Measurements from ENCODE around the gene POLR2E. TPM values are rescaled to one million over a fixed set of nuclear protein-coding genes. Genes with fewer than 3 reads are reported as not detected.

Gene POLR2E
- total and polyA plus RNA-seq, 2 of the 13 experiments (the other 11 are each of a cell fraction or from before 2014, with no cell fraction given) = 140 to 272 TPM

DNA sequence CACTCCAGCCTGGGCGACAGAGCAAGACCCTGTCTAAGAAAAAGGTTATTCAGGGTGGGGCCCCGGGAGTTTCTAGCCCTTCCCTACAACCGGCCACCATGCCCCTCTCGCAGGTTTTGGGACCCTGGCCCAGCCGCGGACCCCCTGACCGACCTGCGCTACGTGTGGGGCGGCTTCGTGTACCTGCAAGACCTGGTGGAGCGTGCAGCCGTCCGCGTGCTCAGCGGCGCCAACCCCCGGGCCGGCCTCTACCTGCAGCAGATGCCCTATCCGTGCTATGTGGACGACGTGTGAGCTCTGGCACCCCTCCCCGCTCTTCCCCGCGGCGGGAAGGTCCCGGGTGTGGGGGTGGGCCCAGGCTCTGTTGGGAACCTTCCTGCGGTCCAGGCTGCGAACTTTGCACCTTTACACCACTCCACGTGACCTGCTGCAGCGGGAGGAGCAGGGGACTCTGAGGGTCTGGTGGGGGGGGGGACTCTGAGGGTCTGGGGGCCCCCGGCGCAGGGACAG lies 49.0 kb downstream of the POLR2E start (continued):
- TF ChIP-seq, protein P1, sequence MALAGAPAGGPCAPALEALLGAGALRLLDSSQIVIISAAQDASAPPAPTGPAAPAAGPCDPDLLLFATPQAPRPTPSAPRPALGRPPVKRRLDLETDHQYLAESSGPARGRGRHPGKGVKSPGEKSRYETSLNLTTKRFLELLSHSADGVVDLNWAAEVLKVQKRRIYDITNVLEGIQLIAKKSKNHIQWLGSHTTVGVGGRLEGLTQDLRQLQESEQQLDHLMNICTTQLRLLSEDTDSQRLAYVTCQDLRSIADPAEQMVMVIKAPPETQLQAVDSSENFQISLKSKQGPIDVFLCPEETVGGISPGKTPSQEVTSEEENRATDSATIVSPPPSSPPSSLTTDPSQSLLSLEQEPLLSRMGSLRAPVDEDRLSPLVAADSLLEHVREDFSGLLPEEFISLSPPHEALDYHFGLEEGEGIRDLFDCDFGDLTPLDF (CRISPR knock-in tag; IDR thresholded peaks at IDR 0.05) = 0 out of 2 replicates have a peak, but pooled peaks have one; percentile 23
- TF ChIP-seq, protein P2, sequence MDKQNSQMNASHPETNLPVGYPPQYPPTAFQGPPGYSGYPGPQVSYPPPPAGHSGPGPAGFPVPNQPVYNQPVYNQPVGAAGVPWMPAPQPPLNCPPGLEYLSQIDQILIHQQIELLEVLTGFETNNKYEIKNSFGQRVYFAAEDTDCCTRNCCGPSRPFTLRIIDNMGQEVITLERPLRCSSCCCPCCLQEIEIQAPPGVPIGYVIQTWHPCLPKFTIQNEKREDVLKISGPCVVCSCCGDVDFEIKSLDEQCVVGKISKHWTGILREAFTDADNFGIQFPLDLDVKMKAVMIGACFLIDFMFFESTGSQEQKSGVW (CRISPR knock-in tag; IDR thresholded peaks at IDR 0.05; ENCODE audit: borderline replicate concordance) = no peak
- TF ChIP-seq MATR3 (CRISPR knock-in tag; IDR thresholded peaks at IDR 0.05) (no peak), ZNF30 (CRISPR knock-in tag; IDR thresholded peaks at IDR 0.05) (no peak), PPARG (CRISPR knock-in tag; conservative IDR thresholded peaks at IDR 0.05) (no peak), NFRKB (IDR thresholded peaks at IDR 0.05) (no peak), SP5 (CRISPR knock-in tag; IDR thresholded peaks at IDR 0.05; ENCODE audit: borderline replicate concordance, low read depth) (peak; percentile 50; the same call in 1 of the 2 replicates), FOXC1 (CRISPR knock-in tag; IDR thresholded peaks at IDR 0.05; ENCODE audit: borderline replicate concordance) (no peak), PTBP1 (IDR thresholded peaks at IDR 0.05; ENCODE audit: low read depth, low read length, poor library complexity, severe bottlenecking) (no peak), ZFP36 (IDR thresholded peaks at IDR 0.05; ENCODE audit: borderline replicate concordance, low read depth, low read length, partially characterized antibody) (no peak), CCDC6 (CRISPR knock-in tag; IDR thresholded peaks at IDR 0.05) (no peak)
- TF ChIP-seq, protein P3, sequence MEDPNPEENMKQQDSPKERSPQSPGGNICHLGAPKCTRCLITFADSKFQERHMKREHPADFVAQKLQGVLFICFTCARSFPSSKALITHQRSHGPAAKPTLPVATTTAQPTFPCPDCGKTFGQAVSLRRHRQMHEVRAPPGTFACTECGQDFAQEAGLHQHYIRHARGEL (CRISPR knock-in tag; IDR thresholded peaks at IDR 0.05) = no peak
- TF ChIP-seq, protein P4, sequence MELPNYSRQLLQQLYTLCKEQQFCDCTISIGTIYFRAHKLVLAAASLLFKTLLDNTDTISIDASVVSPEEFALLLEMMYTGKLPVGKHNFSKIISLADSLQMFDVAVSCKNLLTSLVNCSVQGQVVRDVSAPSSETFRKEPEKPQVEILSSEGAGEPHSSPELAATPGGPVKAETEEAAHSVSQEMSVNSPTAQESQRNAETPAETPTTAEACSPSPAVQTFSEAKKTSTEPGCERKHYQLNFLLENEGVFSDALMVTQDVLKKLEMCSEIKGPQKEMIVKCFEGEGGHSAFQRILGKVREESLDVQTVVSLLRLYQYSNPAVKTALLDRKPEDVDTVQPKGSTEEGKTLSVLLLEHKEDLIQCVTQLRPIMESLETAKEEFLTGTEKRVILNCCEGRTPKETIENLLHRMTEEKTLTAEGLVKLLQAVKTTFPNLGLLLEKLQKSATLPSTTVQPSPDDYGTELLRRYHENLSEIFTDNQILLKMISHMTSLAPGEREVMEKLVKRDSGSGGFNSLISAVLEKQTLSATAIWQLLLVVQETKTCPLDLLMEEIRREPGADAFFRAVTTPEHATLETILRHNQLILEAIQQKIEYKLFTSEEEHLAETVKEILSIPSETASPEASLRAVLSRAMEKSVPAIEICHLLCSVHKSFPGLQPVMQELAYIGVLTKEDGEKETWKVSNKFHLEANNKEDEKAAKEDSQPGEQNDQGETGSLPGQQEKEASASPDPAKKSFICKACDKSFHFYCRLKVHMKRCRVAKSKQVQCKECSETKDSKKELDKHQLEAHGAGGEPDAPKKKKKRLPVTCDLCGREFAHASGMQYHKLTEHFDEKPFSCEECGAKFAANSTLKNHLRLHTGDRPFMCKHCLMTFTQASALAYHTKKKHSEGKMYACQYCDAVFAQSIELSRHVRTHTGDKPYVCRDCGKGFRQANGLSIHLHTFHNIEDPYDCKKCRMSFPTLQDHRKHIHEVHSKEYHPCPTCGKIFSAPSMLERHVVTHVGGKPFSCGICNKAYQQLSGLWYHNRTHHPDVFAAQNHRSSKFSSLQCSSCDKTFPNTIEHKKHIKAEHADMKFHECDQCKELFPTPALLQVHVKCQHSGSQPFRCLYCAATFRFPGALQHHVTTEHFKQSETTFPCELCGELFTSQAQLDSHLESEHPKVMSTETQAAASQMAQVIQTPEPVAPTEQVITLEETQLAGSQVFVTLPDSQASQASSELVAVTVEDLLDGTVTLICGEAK (IDR thresholded peaks at IDR 0.05) = no peak
- TF ChIP-seq, protein P4 (CRISPR knock-in tag; IDR thresholded peaks at IDR 0.05) = peak; percentile 29; the same call in 1 of the 2 replicates
